RWPE1 (cell line): ENCODE data around the gene CCNL1.
"Not testable (repeated sequence)": the region's sequence is repeated elsewhere in the genome, so short reads cannot be mapped to it uniquely, and the experiment has no call there.

Experiments
- CTCF ChIA-PET: fragments of 350-600 bp; sonication (Branson Sonifier 250); formaldehyde crosslinking; extraction: SDS; loops from one replicate; lab custom pipeline; 2021; lab: Yijun Ruan, JAX
- POLR2A ChIA-PET: fragments of 400-600 bp; formaldehyde crosslinking; extraction: SDS; loops from one replicate; lab custom pipeline; 2020; ENCODE audit warnings: antibody characterized with exemption; ENCODE audit not compliant: low non-redundant PET; lab: Yijun Ruan, JAX
- DNase-seq: peaks from one replicate; pipeline ENCODE4 v3.0.0; 2012; ENCODE audit warnings: low spot score
- H3K27ac ChIP-seq: fragments of 450-650 bp; 2 replicates; pipeline ENCODE4 v1.5.1; 2017
- TF ChIP-seq, protein P1 (sequence below): fragments of 450-650 bp; conservative IDR thresholded peaks from 2 replicates; pipeline ENCODE4 v1.5.1; 2017; ENCODE audit warnings: low read depth, mild to moderate bottlenecking

Gene CCNL1

DNA sequence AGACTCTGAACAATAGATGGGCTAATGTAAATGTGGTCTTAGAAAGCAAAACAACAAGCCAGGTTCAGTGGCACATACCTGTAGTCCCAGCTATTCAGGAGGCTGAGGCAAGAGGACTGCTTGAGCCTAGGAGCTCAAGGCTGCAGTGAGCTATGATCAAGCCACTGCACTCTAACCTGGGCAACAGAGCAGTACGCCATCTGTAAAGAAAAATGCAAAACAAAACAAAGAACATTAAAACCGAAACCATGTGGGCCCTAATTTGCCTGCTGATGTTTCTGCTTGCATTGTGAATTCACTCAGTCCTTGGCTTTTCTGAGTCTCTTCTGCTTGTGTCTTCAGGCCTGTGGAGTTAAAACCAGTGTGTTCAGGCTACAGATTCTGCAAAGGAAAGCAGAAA is 56.7 kb downstream of the CCNL1 start:
- H3K27ac ChIP-seq = no peak overlapping the region

DNA sequence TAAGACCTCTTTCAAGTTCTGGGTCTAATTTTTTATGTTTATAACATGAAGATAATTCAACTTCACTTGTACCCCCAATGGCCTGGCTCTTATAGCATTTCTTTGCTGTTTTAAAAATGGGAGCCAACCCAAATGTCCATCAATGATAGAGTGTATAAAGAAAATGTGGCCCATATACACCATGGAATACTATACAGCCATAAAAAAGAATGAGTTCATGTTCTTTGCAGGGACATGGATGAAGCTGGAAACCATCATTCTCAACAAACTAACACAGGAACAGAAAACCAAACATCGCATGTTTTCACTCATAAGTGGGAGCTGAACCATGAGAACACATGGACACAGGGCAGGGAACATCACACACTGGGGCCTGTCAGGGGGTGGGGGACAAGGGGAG is 57.4 kb downstream of the CCNL1 start:
- POLR2A ChIA-PET, DNase-seq, CTCF ChIA-PET, H3K27ac ChIP-seq: not testable (repeated sequence)

More for the DNA sequence above, 56.7 kb downstream of the CCNL1 start:
- POLR2A ChIA-PET = no interaction called here
- DNase-seq = no peak
- CTCF ChIA-PET = no interaction called here
- TF ChIP-seq, protein P1, sequence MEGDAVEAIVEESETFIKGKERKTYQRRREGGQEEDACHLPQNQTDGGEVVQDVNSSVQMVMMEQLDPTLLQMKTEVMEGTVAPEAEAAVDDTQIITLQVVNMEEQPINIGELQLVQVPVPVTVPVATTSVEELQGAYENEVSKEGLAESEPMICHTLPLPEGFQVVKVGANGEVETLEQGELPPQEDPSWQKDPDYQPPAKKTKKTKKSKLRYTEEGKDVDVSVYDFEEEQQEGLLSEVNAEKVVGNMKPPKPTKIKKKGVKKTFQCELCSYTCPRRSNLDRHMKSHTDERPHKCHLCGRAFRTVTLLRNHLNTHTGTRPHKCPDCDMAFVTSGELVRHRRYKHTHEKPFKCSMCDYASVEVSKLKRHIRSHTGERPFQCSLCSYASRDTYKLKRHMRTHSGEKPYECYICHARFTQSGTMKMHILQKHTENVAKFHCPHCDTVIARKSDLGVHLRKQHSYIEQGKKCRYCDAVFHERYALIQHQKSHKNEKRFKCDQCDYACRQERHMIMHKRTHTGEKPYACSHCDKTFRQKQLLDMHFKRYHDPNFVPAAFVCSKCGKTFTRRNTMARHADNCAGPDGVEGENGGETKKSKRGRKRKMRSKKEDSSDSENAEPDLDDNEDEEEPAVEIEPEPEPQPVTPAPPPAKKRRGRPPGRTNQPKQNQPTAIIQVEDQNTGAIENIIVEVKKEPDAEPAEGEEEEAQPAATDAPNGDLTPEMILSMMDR = no peak

- ChIA-PET CTCF (interaction anchor here (0.6 kb wide), 1 partner anchor 37 kb away, joined by 3 read pairs; no protein-coding TSS in a partner anchor), POLR2A (no interaction called here)
- TF ChIP-seq, protein P1 = no peak
- no peak for DNase-seq
- H3K27ac ChIP-seq = no peak overlapping the region
These were observed 57.8 kb downstream of the CCNL1 start for GRCh38 chr3:157102098-157102497.

GRCh38 chr3:157101486-157101885 is 58.5 kb downstream of the CCNL1 start:
- TF ChIP-seq, protein P1 = no peak
- CTCF ChIA-PET = interaction anchor here (0.6 kb wide), 1 partner anchor 38 kb away, joined by 3 read pairs; no protein-coding TSS in a partner anchor
- POLR2A ChIA-PET = no interaction called here
- no peak overlapping the region for H3K27ac ChIP-seq
- no peak for DNase-seq

DNA sequence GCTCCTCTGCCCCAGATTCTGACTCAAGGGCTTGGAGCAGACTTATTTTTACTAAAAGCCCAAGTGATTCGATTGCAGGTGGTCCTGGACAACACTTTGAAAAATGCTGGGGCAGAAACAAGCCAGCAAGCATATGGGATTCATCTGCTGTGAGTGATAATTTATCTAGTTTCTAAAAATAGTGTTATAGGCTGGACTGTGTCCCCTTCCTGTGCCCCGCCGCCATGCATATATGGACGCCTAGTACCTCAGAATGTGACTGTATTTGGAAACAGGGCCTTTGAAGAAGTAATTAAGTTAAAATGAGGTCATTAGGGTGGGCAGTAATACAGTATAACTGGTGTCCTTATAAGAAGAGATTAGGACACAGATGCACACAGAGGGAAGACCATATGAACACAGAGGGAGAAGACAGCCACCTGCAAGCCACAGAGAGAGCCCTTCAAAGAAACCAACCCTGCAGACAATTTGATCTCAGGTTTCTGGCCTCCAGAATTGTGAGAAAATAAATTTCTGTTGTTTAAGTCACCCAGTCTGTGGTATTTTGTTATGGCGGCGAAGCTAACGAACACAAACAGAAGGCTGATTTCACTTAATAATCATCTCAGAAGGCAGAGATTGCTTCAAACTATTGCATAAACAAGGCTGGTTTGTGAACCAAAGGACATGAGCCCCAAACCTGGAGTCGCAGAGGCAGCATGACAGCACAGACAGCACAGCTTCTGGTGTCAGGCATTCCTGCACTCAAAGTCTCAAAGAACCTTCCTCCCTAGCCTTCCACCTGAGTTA is 59.1 kb downstream of the CCNL1 start:
- H3K27ac ChIP-seq = peak overlapping the region; percentile 71
- CTCF ChIA-PET = no interaction called here
- no peak for DNase-seq
- POLR2A ChIA-PET = no interaction called here
- TF ChIP-seq, protein P1 = no peak

DNA sequence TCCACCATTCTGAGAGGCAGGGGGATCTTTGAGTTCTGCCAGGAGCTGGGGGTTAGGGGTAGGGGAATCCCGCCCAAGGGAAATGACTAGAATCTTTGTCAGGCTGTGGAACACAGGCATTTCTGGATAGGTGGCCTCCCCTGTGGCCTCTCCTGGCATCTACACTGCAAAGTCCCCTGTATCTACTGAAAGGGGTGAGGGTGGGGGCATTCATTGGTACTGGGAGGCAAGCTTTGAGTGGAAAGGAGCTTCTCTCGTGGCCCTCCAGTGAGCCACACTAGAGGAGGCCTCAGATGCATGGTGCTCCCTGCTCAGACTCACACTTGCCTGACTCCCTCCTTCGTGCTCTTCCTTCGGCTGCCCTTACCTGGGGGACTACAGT is 59.9 kb downstream of the CCNL1 start:
- TF ChIP-seq, protein P1 = no peak
- H3K27ac ChIP-seq = peak overlapping the region; percentile 71
- ChIA-PET CTCF (no interaction called here), POLR2A (no interaction called here)
- DNase-seq = no peak
